GM23248 (cell line): ENCODE results near the gene IVL.

ENCODE experiments used
- EZH2 ChIP-seq: fragments of 200-600 bp; sonication (generic); IDR thresholded peaks from 2 replicates; pipeline ENCODE4 v1.6.1; 2018; ENCODE audit warnings: antibody characterized with exemption, mild to moderate bottlenecking; ENCODE audit not compliant: insufficient read depth, poor library complexity, severe bottlenecking
- EZH2phosphoT487 ChIP-seq: fragments of 200-600 bp; sonication (generic); IDR thresholded peaks from 2 replicates; pipeline ENCODE4 v1.6.1; 2018; ENCODE audit warnings: antibody characterized with exemption, moderate library complexity, mild to moderate bottlenecking, low read depth; ENCODE audit not compliant: insufficient read depth

DNA sequence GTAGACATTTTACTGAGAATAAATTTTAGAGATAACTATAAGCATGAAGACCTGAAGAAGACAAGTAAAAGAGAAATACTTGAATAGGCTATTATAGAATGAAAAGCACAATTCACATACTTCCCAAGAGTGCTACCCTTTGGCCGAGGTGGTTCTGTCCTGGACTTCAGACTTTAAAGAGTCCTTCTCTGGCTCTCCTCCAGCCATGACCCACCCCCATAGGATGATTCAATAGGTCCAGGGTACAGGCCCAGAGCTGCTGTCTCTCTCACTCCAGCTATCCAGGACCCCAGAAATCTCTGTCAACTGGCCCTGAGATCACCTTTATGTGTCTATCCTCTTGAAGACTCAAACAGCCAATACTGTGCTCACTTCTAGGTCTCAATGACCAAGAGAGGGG, 31.5 kb upstream of the IVL start:
- TF ChIP-seq EZH2phosphoT487 = no peak
- no peak for TF ChIP-seq EZH2
